MCF 10A (cell line): ENCODE measurements around the gene LRP11. TPM values are rescaled to one million over a fixed set of nuclear protein-coding genes. Genes with fewer than 3 reads are reported as not detected.

ENCODE experiments used
- BruUV-seq: library from RNA; stranded (reverse); fragments of 400-500 nt; replicated peaks from 2 replicates; lab custom pipeline; 2021; lab: Mats Ljungman, UMichigan
- CTCF ChIA-PET: fragments of 300-600 bp; sonication (Branson Sonifier 250); formaldehyde crosslinking; extraction: SDS; loops from one replicate; lab custom pipeline; 2021; ENCODE audit warnings: antibody characterized with exemption, inconsistent platforms; lab: Yijun Ruan, JAX
- POLR2A ChIA-PET: fragments of 300-600, 350-650 bp; sonication (Branson Sonifier 250); formaldehyde crosslinking; extraction: SDS; loops from one replicate; lab custom pipeline; 2020; ENCODE audit warnings: antibody characterized with exemption, inconsistent platforms; lab: Yijun Ruan, JAX
- DNase-seq: peaks from one replicate; pipeline ENCODE4 v3.0.0-alpha.2; 2018; ENCODE audit not compliant: unreplicated experiment
- H3K27ac Mint-ChIP-seq: one replicate; pipeline ENCODE4 v1.8.0; 2022; ENCODE audit warnings: mild to moderate bottlenecking, low read depth, mixed read lengths; ENCODE audit not compliant: unreplicated experiment
- H3K27me3 Mint-ChIP-seq: one replicate; pipeline ENCODE4 v1.8.0; 2022; ENCODE audit warnings: mixed read lengths; ENCODE audit not compliant: insufficient read depth, unreplicated experiment
- H3K36me3 Mint-ChIP-seq: one replicate; pipeline ENCODE4 v1.8.0; 2022; ENCODE audit warnings: mild to moderate bottlenecking, moderate library complexity, mixed read lengths; ENCODE audit not compliant: insufficient read depth, unreplicated experiment
- H3K4me1 Mint-ChIP-seq: one replicate; pipeline ENCODE4 v1.8.0; 2022; ENCODE audit warnings: mixed read lengths; ENCODE audit not compliant: insufficient read depth, unreplicated experiment
- H3K4me3 Mint-ChIP-seq: one replicate; pipeline ENCODE4 v1.8.0; 2022; ENCODE audit warnings: mild to moderate bottlenecking, moderate library complexity, mixed read lengths; ENCODE audit not compliant: unreplicated experiment
- H3K9me3 Mint-ChIP-seq: one replicate; pipeline ENCODE4 v1.8.0; 2022; ENCODE audit warnings: mixed read lengths; ENCODE audit not compliant: unreplicated experiment
- intact Hi-C: fragments of 100-400 bp; cut with micrococcal nuclease; formaldehyde crosslinking; loops from 2 replicates; pipeline ENCODE4 v1.14.1; 2022
- total RNA-seq: library from RNA; stranded (reverse); gene quantifications from 2 replicates; pipeline ENCODE4 v1.2.3, GENCODE V29; 2022
- TF ChIP-seq, protein P1 (sequence below): fragments of 200-600 bp; IDR thresholded peaks from one replicate; pipeline ENCODE4 v1.8.0; 2022; ENCODE audit warnings: antibody characterized with exemption, mild to moderate bottlenecking; ENCODE audit not compliant: unreplicated experiment

The LRP11 gene
- total RNA-seq, 1 experiment from 2014 or later, result 46.1 TPM

DNA sequence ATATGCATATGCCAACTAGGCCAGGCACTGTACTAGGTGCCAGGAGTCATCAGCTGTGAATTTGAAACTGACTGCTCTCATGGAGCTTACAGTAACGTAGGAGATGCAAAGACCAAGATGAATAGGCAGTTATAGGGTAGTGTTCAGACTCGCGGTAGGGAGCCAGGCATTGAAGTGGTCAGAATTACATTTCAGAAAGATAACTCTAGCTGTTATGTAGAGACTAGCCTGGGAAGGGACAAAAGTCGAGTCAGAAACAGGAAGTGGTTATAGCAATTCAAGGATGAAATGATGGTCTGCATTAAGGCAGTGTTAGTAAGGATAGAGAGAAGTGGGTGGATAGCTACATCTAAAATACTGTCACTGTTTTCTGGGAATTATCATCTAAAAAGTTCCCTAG lies 58.0 kb downstream of the LRP11 start:
- Mint-ChIP-seq H3K36me3 (peaks cover 63% of the 10 kb centered on the region), H3K4me1 (no peaks in the 10 kb centered on the region), H3K27me3 (no peaks in the 10 kb centered on the region), H3K27ac (peak overlapping the region; percentile 33), H3K4me3 (no peak overlapping the region), H3K9me3 (no peaks in the 10 kb centered on the region)
- intact Hi-C loops, result no loop called here
- no peak for DNase-seq
- TF ChIP-seq, protein P1, sequence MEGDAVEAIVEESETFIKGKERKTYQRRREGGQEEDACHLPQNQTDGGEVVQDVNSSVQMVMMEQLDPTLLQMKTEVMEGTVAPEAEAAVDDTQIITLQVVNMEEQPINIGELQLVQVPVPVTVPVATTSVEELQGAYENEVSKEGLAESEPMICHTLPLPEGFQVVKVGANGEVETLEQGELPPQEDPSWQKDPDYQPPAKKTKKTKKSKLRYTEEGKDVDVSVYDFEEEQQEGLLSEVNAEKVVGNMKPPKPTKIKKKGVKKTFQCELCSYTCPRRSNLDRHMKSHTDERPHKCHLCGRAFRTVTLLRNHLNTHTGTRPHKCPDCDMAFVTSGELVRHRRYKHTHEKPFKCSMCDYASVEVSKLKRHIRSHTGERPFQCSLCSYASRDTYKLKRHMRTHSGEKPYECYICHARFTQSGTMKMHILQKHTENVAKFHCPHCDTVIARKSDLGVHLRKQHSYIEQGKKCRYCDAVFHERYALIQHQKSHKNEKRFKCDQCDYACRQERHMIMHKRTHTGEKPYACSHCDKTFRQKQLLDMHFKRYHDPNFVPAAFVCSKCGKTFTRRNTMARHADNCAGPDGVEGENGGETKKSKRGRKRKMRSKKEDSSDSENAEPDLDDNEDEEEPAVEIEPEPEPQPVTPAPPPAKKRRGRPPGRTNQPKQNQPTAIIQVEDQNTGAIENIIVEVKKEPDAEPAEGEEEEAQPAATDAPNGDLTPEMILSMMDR, result no peak
- BruUV-seq, result no TSS peak
- CTCF ChIA-PET, result interaction anchor here (0.8 kb wide), 1 partner anchor 34 kb away, joined by 3 read pairs; no protein-coding TSS in a partner anchor
- POLR2A ChIA-PET, result interaction anchor here (1.7 kb wide), 1 partner anchor 11 kb away, joined by 5 read pairs; no protein-coding TSS in a partner anchor

DNA sequence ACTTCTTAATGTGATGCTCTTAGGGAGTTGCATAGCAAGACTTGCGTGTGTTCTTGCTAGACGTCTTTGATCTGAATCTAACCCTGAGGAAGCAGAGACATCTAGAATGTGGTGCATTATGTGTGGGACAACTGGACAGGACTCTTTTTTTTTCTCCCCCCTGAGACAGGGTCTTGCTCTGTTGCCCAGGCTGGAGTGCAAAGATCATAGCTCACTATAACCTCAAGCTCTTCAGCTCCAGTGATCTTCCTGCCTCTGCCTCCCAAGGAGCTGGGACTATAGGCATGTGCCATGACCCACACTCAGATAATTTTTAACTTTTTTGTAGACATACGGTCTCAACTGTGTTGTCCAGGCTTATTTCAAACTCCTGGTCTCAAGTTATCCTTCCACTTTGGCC lies 80.6 kb downstream of the LRP11 start:
- TF ChIP-seq, protein P1, result no peak
- peaks cover 5% of the 10 kb centered on the region for H3K4me1 Mint-ChIP-seq
- intact Hi-C loops, result no loop called here
- no peaks in the 10 kb centered on the region for H3K27me3 Mint-ChIP-seq
- no TSS peak for BruUV-seq
- ChIA-PET POLR2A (interaction anchor here (0.7 to 0.9 kb wide), 2 partner anchors 10 to 31 kb away, joined by 4 read pairs; no protein-coding TSS in a partner anchor), CTCF (interaction anchor here (0.6 to 1.5 kb wide), 2 partner anchors 12 to 324 kb away, joined by 3 to 4 read pairs; no protein-coding TSS in a partner anchor)
- no peaks in the 10 kb centered on the region for H3K9me3 Mint-ChIP-seq
- H3K36me3 Mint-ChIP-seq, result peaks cover 60% of the 10 kb centered on the region
- no peak overlapping the region for H3K4me3 Mint-ChIP-seq
- no peak for DNase-seq
- no peak overlapping the region for H3K27ac Mint-ChIP-seq

DNA sequence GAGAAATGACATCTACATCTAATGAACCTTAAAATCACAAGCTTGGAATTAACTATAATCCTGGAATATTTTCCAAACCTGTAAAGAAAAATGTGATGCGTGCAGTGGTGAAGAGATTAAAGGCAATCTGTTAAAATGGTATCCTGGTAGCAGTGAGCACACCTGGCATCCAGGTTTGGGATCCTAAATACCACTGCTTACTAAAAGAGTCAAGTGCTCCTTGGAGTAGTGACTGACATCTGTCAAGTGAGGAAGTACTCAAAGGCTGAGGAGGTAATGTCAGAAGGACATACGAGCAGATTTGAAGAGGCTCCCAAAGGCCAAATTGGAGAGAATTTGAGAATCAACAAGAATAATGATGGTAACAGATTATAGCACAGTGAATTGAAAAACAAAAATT lies 81.8 kb downstream of the LRP11 start:
- no TSS peak for BruUV-seq
- no peak for DNase-seq
- TF ChIP-seq, protein P1, result no peak
- ChIA-PET POLR2A (interaction anchor here (1.5 kb wide), 1 partner anchor 20 kb away, joined by 3 read pairs; no protein-coding TSS in a partner anchor), CTCF (interaction anchor here (0.6 to 1.5 kb wide), 3 partner anchors 8 to 10 kb away, joined by 3 to 5 read pairs (median 4); no protein-coding TSS in a partner anchor)
- H3K4me3 Mint-ChIP-seq, result no peak overlapping the region
- H3K4me1 Mint-ChIP-seq, result peaks cover 5% of the 10 kb centered on the region
- H3K9me3 Mint-ChIP-seq, result no peaks in the 10 kb centered on the region
- H3K27me3 Mint-ChIP-seq, result no peaks in the 10 kb centered on the region
- intact Hi-C loops, result no loop called here
- H3K36me3 Mint-ChIP-seq, result peaks cover 53% of the 10 kb centered on the region
- H3K27ac Mint-ChIP-seq, result no peak overlapping the region

DNA sequence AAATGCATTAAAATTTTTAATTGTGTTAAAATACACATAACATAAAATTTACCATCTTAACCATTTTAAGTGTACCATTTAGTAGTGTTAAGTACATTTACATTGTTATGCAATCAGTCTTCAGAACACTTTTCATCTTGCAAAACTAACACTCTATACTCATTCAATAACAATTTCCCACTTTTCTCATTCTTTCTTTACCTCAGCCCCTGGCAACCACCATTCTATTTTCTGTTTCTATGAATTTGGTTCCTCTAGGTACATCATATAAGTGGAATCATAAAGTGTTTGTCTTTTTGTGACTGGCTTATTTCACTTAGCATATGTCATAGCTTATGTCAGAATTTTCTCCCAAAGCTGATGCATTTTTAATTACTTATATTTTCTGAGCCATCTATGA lies 82.4 kb downstream of the LRP11 start:
- DNase-seq, result no peak
- Mint-ChIP-seq H3K4me1 (peaks cover 5% of the 10 kb centered on the region), H3K9me3 (no peaks in the 10 kb centered on the region), H3K27ac (no peak overlapping the region), H3K4me3 (no peak overlapping the region), H3K27me3 (no peaks in the 10 kb centered on the region), H3K36me3 (peaks cover 50% of the 10 kb centered on the region)
- ChIA-PET CTCF (interaction anchor here (0.8 kb wide), 1 partner anchor 9 kb away, joined by 5 read pairs; no protein-coding TSS in a partner anchor), POLR2A (interaction anchor here (1.5 kb wide), 1 partner anchor 21 kb away, joined by 3 read pairs; no protein-coding TSS in a partner anchor)
- no TSS peak for BruUV-seq
- intact Hi-C loops, result no loop called here
- TF ChIP-seq, protein P1, result no peak
